Glutamatergic neuron (in vitro differentiated cells): ENCODE results near the gene PPFIA2. TPM values are rescaled to one million over a fixed set of nuclear protein-coding genes. Genes with fewer than 3 reads are reported as not detected.

Experiments
- DNase-seq: peaks from one replicate; pipeline ENCODE4 v3.0.0; 2022
- H3K27ac Mint-ChIP-seq: one replicate; pipeline ENCODE4 v1.8.0; 2020; ENCODE audit warnings: mild to moderate bottlenecking, mixed read lengths, inconsistent platforms; ENCODE audit not compliant: unreplicated experiment
- H3K27me3 Mint-ChIP-seq: one replicate; pipeline ENCODE4 v1.8.0; 2020; ENCODE audit warnings: mild to moderate bottlenecking, moderate library complexity, mixed read lengths, inconsistent platforms; ENCODE audit not compliant: unreplicated experiment
- H3K36me3 Mint-ChIP-seq: one replicate; pipeline ENCODE4 v1.8.0; 2020; ENCODE audit warnings: mild to moderate bottlenecking, mixed read lengths, inconsistent platforms; ENCODE audit not compliant: unreplicated experiment
- H3K4me1 Mint-ChIP-seq: one replicate; pipeline ENCODE4 v1.8.0; 2020; ENCODE audit warnings: mild to moderate bottlenecking, low read depth, mixed read lengths, inconsistent platforms; ENCODE audit not compliant: unreplicated experiment
- H3K4me3 Mint-ChIP-seq: one replicate; pipeline ENCODE4 v1.8.0; 2020; ENCODE audit warnings: mild to moderate bottlenecking, mixed read lengths, inconsistent platforms; ENCODE audit not compliant: unreplicated experiment
- H3K9me3 Mint-ChIP-seq: one replicate; pipeline ENCODE4 v1.8.0; 2020; ENCODE audit warnings: mild to moderate bottlenecking, moderate library complexity, mixed read lengths, inconsistent platforms; ENCODE audit not compliant: unreplicated experiment
- total RNA-seq: library from RNA; stranded (reverse); fragmentation: NEBNext Ultra II Directional; extraction: Animal tissue kit (Norgen Biotek cat#: 25700); gene quantifications from one replicate; pipeline ENCODE4 v1.2.1, GENCODE V29; 2021; ENCODE audit not compliant: unreplicated experiment
- TF ChIP-seq, protein P1 (sequence below): fragments of 200-600 bp; sonication (generic); IDR thresholded peaks from one replicate; pipeline ENCODE4 v1.5.0; 2021; ENCODE audit not compliant: partially characterized antibody, unreplicated experiment

The PPFIA2 gene
- total RNA-seq, 1 donor from 2014 or later, result 31.1 TPM

DNA sequence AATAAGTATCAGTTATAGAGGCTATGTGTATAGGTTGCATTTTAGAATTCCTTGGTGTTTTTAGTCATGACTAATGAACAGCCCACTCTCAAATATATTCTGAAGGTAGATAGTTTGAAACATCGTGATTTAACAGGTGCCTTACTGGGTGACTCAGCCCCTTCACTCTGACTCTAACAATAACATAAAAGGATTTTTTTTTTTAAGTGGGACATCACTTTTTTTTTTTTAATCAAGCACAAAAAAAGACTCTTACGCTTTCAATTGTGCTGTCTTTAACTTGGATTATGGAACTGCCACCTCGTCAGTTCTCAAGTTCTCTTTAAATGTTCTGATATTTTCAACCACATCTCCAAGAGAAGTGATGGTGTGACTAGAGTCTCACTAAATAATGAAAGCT, 46.6 kb downstream of the PPFIA2 start:
- TF ChIP-seq, protein P1, sequence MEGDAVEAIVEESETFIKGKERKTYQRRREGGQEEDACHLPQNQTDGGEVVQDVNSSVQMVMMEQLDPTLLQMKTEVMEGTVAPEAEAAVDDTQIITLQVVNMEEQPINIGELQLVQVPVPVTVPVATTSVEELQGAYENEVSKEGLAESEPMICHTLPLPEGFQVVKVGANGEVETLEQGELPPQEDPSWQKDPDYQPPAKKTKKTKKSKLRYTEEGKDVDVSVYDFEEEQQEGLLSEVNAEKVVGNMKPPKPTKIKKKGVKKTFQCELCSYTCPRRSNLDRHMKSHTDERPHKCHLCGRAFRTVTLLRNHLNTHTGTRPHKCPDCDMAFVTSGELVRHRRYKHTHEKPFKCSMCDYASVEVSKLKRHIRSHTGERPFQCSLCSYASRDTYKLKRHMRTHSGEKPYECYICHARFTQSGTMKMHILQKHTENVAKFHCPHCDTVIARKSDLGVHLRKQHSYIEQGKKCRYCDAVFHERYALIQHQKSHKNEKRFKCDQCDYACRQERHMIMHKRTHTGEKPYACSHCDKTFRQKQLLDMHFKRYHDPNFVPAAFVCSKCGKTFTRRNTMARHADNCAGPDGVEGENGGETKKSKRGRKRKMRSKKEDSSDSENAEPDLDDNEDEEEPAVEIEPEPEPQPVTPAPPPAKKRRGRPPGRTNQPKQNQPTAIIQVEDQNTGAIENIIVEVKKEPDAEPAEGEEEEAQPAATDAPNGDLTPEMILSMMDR, result no peak
- Mint-ChIP-seq H3K9me3 (no peaks in the 10 kb centered on the region), H3K4me3 (no peak overlapping the region), H3K27me3 (no peaks in the 10 kb centered on the region), H3K4me1 (no peaks in the 10 kb centered on the region), H3K36me3 (no peaks in the 10 kb centered on the region), H3K27ac (no peak overlapping the region)
- DNase-seq, result no peak

DNA sequence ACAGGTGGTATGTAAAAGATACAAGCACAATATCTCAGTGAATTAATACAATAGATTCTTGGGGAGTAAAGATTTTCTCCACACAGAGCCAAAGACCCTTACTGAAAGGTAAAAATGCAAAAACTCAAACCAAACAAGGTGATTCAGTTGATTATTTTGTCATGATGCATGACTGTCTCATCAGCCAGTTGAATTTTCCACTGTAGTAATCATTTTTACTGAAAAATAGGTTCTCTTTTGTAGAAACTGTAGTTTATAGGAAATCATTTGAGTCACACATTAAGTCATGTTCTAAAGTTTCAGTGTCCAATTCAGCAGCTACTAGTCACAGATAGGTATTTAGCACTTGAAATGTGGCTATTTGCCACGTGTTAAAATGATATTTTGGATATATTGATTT, 53.6 kb downstream of the PPFIA2 start:
- no peak overlapping the region for H3K27ac Mint-ChIP-seq
- no peaks in the 10 kb centered on the region for H3K27me3 Mint-ChIP-seq
- no peak for DNase-seq
- no peaks in the 10 kb centered on the region for H3K9me3 Mint-ChIP-seq
- H3K36me3 Mint-ChIP-seq, result no peaks in the 10 kb centered on the region
- H3K4me3 Mint-ChIP-seq, result no peak overlapping the region
- no peaks in the 10 kb centered on the region for H3K4me1 Mint-ChIP-seq
- TF ChIP-seq, protein P1, result no peak

- TF ChIP-seq, protein P1, result no peak
These were observed 59.6 kb downstream of the PPFIA2 start for GRCh38 chr12:81699551-81699950.

GRCh38 chr12:81692008-81692407, 67.1 kb downstream of the PPFIA2 start:
- no peaks in the 10 kb centered on the region for H3K36me3 Mint-ChIP-seq
- no peaks in the 10 kb centered on the region for H3K27me3 Mint-ChIP-seq
- H3K4me3 Mint-ChIP-seq, result no peak overlapping the region
- no peak for DNase-seq
- H3K9me3 Mint-ChIP-seq, result no peaks in the 10 kb centered on the region
- H3K27ac Mint-ChIP-seq, result no peak overlapping the region
- H3K4me1 Mint-ChIP-seq, result no peaks in the 10 kb centered on the region
- TF ChIP-seq, protein P1, result no peak

More at GRCh38 chr12:81699551-81699950, 59.6 kb downstream of the PPFIA2 start:
- no peak for DNase-seq
- no peak overlapping the region for H3K4me3 Mint-ChIP-seq
- no peaks in the 10 kb centered on the region for H3K36me3 Mint-ChIP-seq
- H3K27ac Mint-ChIP-seq, result no peak overlapping the region
- no peaks in the 10 kb centered on the region for H3K9me3 Mint-ChIP-seq
- no peaks in the 10 kb centered on the region for H3K27me3 Mint-ChIP-seq
- H3K4me1 Mint-ChIP-seq, result no peaks in the 10 kb centered on the region

- Mint-ChIP-seq H3K27me3 (no peaks in the 10 kb centered on the region), H3K4me1 (no peaks in the 10 kb centered on the region), H3K27ac (no peak overlapping the region), H3K9me3 (no peaks in the 10 kb centered on the region), H3K36me3 (no peaks in the 10 kb centered on the region), H3K4me3 (no peak overlapping the region)
- DNase-seq, result no peak
- TF ChIP-seq, protein P1, result no peak
These were observed 75.3 kb downstream of the PPFIA2 start for GRCh38 chr12:81683881-81684280.
